GM18867 (cell line): ENCODE measurements around the gene PRR35.

Experiments used
- ATAC-seq: cut with Tn5 transposase; IDR thresholded peaks from one replicate; pipeline ENCODE4 v1.9.1; 2021; ENCODE audit warnings: mild to moderate bottlenecking, moderate library complexity; ENCODE audit not compliant: unreplicated experiment

Gene PRR35

DNA sequence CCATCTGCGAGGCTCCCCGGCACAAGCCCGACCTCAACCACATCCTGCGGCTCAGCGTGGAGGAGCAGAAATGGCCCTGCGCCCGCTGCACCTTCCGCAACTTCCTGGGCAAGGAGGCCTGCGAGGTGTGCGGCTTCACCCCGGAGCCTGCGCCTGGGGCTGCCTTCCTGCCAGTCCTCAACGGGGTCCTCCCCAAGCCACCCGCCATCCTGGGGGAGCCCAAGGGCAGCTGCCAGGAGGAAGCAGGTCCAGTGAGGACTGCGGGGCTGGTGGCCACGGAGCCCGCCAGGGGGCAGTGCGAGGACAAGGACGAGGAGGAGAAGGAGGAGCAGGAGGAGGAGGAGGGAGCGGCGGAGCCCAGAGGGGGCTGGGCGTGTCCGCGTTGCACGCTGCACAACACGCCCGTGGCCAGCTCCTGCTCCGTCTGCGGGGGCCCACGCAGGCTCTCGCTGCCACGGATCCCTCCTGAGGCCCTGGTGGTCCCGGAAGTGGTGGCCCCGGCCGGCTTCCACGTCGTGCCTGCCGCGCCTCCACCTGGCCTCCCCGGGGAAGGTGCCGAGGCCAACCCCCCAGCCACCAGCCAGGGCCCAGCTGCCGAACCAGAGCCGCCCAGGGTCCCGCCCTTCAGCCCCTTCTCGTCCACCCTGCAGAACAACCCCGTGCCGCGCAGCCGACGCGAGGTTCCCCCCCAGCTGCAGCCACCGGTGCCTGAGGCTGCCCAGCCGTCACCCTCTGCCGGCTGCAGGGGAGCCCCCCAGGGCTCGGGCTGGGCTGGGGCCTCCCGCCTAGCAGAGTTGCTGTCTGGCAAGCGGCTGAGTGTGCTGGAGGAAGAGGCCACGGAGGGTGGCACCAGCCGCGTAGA lies 13.1 kb upstream of the PRR35 start:
- no peak for ATAC-seq

DNA sequence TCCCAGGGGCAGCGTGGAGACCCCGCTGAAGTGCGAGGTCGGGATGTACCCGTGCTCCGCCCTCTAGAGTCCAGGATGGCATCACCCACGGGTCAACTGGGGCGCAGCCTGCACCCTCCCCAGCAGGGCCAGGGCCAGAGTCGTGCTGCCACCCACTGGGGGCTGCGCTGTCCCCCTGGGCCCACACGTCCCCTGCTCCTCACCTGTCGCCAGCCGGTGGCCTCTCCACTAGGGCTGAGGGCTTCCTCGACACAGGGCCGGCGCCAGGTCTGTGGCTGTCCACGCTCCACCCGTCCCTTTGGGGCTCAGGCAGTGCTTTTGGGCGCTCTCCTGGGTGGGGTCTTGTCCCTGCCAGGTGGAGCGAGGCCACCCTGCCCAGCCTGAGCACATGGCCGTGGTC lies 11.6 kb upstream of the PRR35 start:
- no peak for ATAC-seq

DNA sequence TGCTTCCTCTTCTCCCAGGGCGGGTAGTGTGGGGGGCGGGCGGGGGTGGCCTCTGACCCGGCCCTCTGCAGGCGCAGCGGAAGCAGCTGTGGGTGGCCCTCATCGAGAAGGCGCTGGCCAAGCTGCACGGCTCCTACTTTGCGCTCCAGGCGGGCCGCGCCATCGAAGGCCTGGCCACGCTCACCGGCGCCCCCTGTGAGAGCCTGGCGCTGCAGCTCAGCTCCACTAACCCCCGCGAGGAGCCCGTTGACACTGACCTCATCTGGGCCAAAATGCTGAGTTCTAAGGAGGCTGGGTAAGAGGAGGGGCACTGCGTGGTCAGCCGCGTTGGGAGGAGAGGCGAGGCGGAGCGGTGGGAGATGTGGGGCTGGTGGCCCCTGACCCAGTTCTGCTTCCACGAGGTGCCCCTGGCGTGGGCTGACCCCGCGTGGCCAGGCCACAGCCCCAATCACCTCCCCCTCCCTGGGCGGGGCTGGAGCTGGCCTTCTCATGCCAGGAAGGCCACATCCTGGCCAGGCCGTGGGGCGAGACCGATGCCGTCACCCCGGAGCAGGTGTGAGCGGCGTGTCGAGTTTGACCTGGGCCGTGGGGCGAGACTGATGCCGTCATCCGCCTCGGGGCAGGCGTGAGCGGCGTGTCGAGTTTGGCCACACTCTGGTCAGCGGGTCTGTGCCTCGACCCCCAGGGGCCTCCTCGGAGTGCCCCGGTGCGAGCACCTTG lies 10.5 kb upstream of the PRR35 start:
- ATAC-seq = no peak

DNA sequence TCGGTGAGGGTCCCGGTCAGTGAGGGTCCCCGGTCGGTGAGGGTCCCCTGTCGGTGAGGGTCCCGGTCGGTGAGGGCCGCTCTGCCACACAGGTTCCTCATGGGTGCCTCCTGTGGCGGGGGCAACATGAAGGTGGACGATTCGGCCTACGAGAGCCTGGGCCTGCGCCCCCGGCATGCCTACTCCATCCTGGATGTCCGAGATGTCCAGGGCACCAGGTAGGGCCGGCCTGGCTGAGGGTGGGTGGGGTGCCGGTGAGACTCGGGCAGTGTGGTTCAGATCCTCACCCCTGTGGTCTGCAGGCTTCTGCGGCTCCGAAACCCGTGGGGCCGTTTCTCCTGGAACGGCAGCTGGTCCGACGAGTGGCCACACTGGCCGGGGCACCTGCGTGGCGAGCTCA lies 9.0 kb upstream of the PRR35 start:
- no peak for ATAC-seq

DNA sequence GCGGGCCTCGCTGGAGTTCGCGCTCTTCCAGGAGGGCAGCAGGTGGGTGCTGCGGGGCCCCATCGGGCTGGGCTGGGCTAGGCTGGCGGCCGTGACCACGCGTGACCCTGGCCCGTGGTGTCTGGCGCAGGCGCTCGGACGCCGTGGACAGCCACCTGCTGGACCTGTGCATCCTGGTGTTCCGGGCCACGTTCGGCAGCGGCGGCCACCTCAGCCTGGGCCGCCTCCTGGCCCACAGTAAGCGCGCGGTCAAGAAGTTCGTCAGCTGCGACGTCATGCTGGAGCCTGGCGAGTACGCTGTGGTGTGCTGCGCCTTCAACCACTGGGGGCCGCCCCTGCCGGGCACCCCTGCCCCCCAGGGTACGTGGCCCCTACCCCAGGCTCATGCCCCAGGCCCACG lies 8.0 kb upstream of the PRR35 start:
- ATAC-seq = no peak

DNA sequence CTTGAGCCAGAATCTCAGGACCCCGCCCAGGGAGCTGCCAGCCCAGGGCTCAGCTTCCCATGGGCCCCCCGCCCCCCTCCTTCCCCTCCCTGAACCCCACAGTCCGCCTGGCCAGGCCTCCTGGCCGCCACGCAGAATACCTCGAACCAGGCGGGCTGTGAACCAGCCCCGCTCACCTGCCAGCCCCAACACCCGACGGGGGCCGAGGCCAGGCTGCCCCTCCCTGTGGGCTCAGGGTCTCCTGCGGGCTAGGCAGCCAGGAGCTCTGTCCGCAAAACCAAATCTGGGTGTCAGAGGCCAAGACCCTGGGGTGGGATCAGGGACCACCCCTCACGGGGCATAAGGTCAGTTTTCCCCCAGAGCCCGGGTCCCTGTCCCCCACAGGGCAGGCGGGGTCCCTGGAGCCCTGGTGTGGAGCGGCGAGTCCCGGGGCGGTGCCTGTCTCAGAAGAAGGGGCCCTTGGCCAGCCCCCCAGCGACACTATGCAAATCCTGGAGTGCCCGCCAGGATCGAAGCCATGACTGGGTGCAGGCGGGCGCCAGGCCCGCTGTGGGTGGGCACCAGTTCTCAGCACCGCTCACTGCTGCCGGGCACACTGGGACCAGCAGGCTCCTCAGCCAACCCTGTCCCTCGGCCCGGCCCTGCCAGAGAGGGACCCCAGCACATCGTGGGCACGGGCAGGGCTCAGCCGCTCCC lies 6.4 kb upstream of the PRR35 start:
- ATAC-seq = no peak

DNA sequence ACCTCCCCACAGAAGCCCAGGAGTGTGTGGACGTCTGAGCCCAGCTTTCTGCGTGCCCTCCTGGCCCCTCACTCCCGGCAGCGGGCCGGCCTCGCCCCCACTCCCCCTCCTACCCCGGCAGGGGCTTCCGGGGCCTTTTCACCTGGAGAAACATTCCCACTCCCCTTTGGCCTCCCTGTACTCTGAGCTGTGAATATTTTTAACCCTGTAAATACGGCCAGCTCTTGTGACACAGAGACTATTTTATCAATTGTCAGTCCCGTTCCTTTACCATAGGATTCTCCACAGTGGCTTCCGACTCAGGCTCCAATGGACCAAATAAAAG lies 5.9 kb upstream of the PRR35 start:
- ATAC-seq = no peak

DNA sequence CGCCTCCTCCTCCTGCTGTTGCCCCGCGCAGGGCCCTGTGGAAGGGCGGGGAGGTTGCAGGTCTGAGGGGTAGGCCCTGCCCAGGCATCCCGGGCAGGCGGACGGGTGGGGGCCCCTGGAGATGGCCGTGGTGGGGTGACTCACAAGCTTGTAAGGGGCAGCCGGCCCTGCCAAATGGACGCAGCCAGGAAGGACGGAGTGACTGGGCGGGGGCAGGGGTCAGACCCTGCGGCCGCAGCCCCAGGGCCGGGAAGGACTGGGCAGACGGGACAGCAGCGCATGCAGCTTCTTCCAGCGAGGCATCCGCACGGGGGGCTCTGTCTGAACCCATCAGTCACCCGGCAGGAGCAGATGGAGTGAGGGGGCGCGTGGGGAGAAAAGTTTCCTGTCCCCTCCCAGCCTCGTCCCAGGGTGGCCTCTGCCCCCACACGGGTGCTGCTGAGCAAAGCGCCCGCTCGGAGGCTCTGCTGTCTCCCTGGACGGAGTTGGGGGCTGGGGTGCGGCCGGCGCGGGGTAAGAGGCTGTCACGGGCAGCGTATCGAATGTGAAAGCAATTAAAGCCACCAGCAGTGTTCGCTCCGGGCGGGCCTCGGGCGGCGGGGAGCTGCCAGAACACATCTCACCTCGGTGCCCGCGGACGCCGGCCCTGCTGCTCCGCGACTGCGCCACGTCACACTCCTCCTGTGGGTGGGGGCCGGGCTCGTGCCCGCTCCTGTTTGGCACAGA lies 5.4 kb upstream of the PRR35 start:
- no peak for ATAC-seq

DNA sequence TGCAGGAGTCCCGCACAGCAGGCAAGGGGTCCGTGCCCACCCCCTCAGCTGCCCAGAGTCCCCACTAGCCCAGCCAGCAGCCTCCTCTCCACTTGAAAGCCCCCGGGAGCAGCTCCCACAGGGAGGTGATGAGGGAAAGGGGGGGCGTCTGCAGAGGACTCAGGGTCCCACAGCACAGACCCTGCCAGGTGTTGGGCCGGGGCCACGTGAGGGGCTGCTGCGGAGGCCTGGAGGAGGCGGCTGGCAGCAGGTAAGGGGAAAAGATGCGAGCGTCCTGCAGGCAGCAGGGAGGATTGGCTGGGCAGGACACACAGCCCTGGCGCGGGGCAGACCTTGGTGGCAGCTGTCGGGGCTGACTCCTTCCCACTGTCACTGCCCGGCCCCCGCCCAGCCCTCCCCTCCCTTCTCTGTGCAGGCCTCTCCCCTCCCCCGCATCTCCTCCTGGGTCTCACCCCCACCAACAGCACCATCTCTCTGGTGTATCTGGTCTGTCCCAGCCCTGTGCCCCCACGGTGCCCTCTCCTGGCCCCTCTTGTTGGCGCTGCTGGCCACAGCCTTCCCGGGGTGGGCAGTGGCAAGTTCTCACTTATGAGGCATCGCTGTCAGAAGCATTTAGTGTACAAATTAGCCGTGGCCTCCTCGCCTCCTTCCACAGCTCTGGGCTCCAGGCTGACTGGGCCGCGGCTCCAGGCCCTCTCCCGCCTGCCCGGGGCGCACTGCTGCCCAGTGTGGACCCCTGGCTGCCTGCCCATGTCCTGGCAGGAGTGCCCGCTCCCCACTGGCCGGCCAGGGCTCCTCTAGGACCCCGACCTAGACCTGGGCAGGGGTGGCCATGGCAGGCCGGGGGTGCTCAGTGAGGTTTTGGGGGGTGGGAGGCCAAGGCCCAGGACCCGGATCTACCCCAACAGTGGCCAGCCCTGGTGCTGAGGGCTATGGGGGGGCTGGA lies 4.4 kb upstream of the PRR35 start:
- no peak for ATAC-seq

DNA sequence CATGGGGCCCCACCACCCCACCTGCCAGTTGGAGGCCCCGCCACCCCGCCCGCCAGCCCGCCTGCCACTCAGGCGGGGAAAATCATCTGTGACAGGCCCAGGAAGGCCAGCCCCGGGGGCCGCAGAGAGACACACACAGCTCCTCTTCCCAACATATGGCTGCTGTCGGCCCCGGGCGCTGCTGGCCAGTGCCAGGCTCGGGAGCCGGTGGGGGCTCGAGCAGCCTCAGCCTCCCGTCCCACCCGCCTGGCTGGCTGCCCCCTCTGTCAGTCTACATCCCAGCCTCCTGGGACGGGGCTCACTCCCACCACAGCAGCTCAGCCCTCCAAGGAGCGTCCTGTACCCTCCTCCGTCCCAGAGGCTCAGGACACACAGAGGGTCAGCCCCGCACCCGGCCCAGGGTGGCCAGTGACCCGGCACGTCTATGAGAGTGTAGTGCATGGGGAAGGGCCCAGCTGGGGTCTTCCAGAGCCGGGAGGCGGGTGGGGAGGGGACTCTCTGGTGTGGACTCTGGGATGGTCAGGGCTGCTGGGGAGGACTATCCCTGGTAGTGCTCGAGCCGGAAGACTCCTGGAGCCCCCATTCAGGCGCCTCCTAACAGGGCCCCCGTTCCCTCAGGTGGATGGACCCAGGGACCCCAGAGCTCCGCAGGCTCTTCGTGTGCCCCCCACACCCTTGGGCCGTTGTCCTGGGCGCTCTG lies 3.6 kb upstream of the PRR35 start:
- no peak for ATAC-seq

DNA sequence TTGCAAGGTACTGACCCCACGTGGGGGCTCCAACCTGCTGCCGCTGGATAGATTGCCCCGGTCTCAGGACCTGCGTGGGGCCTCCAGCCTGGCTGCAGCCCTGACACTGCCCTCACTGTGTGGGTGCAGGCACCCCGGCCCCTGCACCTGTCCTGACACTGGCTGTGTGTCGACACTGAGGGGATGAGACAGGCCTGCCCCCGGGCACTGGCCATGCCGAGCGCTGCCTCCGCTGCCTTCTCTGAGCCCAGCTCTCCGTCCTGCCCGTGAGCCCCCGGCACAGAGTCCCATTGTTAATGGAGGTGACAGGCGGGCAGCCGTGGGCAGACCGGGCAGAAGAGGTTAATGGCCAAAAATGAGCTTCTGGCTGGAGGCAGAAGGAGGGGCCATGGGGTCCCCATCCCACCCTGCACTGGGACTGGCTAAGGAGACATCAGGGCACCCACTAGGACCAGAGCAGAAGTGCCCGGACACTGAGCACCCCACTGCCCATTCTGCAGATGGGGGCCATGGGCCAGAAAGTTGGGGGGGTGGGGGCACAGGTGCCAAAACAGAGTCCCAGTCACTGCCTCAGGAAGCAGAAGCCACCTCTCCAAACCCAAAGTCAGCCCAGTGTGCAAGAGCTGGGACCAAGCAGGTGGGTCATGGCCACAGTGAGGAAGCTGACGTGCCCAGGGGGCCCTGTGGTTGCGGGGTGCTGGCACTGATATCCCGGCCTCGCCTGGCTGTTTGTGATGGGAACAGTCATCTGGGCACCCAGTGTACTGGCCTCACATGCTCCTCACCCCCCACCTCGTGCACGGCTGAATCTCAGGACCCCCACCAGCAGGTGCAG lies 2.5 kb upstream of the PRR35 start:
- ATAC-seq = no peak

DNA sequence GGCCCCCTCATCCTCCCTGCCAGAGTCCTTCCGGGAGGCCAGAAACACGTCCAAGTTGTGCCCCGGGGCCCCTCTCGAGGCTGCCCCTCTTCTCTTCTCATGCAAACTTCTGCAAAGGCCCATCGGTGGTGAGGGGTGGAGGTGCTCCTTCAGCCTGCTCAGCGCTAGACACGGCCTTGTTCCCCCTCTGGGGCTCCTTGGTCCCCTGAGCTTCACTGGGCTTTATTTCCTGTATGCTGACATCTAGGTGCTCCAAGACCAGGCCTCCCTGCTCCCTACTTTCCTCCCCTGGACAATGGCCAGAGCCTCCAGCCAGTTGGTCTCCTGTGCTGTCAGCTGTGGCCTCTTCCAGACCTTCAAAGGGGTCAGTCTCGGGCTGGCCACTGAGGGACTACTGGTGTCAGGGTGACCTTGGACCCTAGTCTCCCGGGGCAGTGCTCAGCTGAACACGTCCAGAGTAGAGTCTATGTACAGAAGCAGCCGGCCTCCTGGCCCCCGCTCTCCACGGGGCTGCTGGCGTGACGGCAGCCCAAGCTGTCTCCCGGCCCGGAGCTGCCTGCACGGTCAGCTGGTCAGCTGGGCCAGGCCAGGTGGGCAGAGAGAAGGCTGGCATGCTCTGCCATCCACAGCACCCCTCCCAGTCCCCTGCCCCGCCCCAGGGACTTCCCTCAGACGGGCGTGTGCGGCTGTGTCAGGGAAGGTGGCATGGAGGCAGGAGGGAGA lies 1.7 kb upstream of the PRR35 start:
- ATAC-seq = no peak

DNA sequence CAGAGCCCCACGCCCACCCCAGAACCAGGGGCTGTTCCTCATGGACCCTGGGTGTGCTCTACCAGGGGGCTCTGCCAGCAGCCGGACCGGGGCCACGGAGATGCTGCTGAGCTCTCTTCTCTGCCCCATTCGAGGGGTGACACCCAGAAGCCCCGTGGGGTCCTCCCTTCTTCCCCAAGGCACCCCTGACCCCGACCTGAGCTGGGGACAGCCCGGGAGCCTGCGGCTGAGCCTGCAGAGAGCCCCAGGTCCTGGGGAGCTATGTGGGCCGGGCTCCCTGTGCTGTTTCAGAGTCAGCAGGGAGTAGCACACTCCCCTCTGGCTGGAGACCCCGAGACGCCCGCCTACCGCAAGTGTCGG lies 1.2 kb upstream of the PRR35 start:
- ATAC-seq = no peak

DNA sequence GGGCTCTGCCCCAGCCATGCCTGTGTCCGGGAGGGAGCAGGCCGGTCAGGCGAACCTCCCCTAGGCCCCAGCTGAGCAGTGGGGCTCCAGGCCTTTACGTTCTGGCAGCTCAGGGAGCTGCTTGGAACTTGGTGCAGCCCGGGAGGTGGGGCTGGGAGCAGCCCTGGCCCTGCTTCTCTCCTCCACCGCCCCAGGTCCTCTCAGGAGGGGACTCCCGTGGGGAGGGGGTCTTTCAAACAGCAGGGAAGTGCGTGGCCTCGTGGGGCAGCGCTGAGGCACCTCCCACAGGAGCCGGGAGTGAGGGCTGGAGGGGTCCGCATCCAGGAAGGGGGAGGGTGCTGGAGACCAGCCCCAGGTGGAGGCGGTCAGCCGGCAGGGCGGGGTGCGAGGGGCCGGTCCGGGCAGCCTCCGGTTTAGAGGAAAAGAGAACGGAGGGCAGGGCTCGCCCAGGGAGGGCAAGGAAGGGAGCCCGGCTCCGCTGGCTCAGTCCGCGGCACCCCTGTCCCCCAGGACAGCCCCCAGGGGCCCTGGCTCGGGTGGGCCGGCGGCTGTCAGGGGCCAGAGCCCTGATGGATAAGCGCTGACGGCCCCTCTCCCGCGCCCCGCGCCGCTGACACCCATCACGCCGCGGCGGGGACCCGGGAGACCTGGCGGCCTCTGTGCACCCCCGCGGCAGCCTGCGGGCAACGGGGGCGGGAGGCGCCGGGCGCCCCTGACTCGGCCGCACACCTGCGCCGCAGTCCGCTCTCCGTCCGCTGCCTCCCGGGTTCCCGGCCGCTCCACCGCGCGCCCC lies 587 bp upstream of the PRR35 start:
- ATAC-seq = no peak

DNA sequence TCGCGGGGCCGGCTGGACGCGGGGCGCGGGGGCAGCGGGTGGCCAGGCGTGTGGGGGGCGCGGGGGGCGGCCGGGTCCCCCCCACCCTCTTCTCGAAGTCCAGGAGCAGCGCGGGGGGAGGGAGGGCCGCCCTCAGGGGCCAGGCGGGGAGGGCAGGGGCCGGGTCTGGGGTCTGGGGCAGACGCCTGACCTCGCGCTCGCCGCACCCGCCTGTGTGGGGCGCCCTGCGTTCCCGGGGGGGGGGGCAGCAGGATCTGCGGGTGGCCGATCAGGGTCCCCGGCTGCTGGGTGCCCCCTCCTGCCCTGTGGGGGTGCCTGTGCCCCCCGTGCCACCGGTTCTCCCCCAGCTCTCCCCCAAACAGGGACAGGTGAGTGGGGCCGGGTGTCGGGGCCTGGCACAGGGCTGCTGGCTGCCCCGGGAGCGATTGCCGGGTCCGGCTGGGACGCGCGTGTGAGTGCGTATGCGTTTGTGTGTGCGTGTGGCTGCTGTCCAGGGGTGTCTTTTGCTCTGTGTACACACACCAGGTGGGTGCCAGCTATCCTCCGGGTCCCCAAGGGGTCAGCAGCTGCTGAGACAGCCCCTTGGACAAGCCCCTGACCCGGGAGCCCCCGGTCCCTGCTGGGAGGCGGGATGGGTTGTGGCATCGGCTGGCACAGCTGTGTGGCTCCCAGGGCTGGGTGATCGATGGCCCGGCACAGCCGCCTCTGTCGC lies 663 bp downstream of the PRR35 start:
- no peak for ATAC-seq

DNA sequence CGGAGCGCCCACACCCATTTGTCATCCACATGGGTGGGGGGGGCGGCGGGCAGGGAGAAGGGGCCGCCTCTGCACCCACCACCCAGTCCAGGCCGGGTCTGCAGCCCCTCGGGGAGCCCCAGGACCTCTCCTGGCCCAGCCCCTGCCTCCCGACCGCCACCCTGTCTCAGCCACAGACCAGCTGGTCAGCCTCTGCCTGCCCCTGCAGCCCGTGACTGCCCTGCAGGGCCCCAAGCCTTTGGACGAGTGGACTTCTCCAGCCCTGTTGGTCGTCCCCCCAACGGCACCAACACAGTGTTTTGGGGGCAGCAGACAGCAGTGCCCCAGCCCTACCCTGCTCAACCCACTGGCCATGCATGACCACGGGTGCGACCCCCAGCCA lies 1.2 kb downstream of the PRR35 start:
- ATAC-seq = no peak
